ENCODE measurements around the gene HTR3A.

GRCh38 chr11:113998574-113998973 is 23.7 kb downstream of the HTR3A start:
- TF ChIP-seq CTCF (optimal IDR thresholded peaks at IDR 0.05 in 1 of 3, IDR thresholded peaks at IDR 0.05 in 1 of 3, conservative IDR thresholded peaks at IDR 0.05 in 1 of 3; ENCODE audit: extremely low read depth in 1 of 3, insufficient read depth in 2 of 3, low read length in 3 of 3): no peak
- TF ChIP-seq EZH2 (IDR thresholded peaks at IDR 0.05; ENCODE audit: low read length): no peak
